AG08396 (cell line): Measurements from ENCODE around the gene FBRS.

Source experiments
- DNase-seq: peaks from one replicate; pipeline ENCODE4 v3.0.0; 2012; ENCODE audit warnings: low spot score, mixed read lengths

FBRS gene

DNA sequence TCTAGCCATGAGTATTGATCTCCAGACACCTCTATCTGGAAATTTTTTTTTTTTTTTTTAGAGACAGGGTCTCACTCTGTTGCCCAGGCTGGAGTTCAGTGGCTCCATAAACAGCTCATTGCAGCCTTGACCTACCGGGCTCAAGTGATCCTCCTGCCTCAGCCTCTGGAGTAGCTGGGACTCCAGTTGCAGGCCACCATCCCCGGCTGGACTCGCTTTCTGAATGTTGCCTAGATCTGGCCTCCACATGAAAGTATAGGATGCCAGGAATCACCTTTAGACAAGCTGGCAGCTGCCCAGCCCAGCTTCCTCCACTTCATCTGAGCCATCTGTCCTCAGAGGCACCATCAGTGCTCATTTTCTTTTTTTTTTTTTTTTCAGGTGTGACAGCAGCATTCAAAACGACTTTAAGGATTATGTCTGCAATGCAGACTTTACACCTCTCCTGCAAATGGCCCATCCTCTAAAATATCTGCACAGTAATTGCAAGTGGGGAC is 13.8 kb upstream of the FBRS start:
- no peak for DNase-seq

DNA sequence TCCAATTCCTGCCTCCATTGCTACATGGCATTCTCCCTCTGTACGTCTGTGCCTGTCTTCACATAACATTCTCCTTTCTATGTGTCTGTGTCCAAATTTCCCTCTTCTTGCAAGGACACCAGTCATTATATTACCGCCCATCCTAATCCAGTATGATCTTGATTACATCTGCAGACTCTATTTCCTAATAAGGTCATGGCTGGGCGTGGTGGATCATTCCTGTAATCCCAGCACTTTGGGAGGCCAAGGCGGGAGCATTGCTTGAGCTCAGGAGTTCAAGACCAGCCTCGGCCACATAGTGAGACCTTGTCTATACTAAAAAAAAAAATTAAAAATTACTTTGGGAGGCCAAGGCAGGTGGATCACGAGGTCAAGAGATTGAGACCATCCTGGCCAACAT is 12.5 kb upstream of the FBRS start:
- no peak for DNase-seq

DNA sequence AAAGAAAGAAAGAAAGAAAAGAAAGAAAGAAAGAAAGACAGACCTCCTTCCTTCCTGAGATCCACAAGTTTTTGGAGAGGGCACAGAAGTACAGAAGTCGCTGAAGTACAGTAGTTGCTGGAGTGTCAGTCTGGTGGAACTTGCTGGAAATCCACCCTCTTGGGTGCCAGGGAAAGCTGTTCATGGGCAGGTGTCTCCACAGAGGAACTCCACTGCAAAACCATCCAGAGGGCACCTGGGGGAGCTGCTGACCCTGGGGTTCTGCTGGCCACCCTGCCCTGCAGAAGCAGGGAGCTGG is 11.0 kb upstream of the FBRS start:
- no peak for DNase-seq

DNA sequence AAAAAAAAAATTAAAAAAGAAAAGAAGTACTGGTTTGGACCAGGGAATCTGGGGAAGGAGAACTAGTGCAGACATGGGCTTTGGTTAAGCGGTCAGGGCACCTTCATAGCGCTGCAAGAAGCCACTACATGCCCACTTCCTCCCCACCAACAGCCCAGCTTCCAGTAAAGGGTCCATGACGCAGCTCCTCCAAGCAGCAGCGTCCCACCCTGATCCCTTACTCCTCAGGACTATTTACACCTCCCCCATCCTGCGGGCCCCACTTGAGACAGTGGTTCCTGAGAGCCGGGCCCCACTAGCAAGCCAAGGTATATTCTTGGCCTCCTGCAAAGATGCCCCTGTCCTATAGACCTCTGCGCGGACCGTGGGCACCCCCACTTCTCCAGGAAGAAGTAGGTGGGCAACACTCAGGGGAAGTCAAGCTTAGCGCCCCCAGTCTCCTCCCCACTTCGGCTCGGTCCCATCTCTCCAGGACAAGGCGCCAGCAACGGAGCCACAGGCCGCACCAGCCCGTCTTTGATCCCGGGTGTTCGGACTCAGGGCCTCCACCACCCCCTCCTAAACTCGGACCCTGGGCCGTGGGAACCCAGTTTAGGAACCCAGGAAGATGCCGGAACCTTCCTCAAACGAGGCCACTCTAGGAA is 8.4 kb upstream of the FBRS start:
- no peak for DNase-seq

DNA sequence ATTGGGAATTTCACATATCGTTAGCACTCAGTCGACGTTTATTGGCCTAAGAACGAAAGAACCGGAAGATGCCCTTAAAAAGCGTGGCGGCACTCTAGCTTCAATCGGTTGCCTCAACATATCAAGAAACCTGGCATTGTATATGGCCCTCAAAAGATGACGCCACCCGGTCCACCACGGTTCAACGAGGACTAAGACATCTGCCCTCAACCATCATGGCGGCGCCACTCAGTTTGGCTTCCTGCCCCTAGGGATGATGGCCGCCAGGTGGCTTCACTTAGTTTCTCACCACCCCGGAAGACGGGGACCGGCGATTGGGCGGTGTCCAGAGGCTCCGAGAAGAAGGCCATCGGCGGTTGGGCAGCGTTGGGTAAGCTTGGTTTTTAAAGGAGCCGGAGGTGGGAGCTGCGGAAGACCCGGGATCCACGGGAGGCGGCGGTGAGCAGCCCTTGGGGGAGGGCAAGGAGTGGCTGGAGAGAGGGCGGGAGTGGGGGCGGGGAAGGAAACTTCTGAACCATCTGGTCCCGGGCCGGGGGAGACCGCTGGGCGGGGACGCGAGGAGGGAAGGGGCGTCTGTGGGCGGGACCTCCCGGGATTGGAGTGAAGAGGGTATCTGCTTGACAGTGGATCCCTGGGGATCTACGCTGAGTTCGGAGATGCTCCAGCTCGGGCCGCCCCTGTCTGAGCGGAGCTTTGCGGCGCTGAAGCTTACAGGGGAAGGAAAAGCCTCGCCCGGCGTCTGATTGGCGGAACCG is 7.7 kb upstream of the FBRS start, which contains the start of gene PRR14:
PRR14 (plus strand) TSS at position 592 of the 755 bp plus-strand sequence. CDS start 686 bp downstream, outside the sequence.
- DNase-seq, result peak; percentile 95

DNA sequence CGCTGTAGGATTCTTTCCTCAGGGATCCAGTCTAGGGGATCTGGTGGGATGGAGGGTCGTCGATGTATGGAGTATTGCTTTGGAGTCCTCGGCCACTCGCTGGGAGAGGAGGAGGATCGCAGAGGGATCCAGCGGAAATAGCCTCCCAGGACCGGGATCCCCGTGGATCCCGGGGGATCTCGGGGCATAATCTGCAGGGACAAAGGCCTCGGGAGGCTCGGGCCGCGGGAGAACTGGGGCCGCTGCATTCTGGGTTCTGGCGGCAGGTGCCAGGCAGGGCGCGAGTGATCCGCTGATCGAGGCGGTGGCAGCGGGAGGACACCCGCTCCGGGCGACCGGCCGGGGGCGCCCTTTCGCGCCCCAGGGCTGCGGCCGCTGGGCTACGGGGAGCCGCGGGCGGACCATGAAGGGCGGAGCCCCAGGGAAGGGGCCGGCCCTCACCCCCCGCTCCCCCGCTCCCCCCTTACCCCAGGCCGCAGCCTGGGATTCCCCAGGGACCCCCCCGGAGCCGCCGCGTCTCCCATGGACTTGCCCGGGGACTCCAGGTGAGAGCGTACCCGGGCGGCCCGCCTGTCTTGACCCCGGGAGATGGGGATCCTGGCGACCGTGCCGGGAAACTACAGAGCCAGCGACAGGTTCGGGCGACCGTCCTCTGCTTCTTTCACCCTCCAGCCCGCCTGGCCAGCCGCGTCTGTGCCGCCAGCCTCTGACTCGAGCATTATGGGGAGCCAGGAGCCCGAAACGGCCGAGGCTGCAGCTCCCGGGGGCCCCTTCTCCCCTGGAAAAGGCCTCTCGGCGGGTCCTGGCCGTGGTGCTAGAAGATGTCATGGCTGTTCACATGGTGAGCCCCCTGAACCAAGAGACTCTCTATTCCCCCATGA is 6.9 kb upstream of the FBRS start:
- DNase-seq, result peak; percentile 87

DNA sequence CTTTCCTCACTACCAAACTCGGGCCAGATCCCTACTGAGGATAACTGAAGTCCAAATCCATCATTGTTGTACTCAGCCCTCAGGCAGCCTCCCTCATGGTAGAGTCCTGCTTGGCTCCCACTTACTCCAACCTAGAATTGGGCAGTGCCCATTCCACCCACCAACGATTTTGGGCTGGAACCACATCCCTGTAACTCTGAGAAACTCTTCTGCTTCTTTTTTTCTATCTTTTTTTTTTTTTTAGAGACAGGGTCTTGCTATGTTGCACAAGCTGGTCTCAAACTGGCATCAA is 6.3 kb upstream of the FBRS start:
- no peak for DNase-seq

DNA sequence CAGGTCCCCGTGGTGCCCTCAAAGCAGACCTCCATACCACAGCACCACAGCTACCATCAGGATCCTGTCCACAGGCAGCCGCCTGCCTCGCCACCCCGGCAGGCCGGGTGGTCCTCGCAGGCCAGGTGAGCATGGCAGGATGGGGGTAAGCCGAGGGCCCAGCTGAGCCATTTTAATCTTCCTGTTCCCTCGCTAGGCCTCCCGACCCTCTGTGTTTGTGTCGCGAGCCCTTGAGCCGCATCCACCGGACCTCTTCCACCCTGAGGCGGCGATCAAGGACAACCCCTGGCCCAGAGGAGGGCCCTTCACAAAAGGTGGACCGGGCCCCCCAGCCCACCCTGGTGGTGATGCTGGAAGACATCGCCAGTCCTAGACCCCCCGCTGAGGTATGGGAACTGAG is 5.5 kb upstream of the FBRS start:
- no peak for DNase-seq

DNA sequence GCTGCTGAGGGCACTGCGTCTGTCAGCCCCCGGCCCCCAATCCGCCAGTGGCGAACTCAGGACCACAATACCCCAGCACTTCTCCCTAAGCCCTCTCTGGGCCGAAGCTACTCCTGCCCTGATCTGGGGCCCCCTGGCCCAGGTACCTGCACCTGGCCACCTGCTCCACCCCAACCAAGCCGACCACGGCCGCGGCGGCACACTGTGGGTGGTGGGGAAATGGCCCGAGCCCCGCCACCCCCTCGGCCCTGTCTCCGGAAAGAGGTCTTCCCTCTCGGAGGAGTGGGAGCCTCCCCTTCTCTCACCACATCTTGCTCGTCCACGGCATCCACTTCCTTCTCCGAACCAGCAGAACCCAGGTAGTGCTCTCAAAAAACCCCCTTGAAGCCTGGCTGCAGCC is 3.4 kb upstream of the FBRS start:
- DNase-seq, result no peak

DNA sequence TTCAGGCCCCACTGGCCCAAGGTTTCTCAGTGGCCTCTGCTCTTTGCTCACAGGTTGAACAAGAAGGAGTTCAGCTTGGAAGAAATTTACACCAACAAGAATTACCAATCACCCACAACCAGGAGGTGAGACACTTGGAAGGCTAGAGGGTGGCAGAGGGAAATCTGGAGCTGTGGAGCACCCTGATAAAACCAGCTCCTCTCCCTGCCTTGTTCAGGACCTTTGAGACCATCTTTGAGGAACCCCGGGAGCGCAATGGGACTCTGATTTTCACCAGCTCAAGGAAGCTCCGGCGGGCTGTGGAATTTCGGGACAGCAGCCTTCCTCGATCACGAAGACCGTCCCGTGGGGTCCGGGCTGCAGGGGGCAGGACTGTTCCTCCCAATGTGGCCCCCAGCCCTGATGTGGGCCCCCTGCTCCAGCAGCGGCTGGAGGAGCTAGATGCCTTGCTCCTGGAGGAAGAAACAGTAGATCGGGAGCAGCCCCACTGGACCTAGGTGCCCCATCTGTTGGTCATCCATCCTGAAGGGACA is 2.4 kb upstream of the FBRS start:
- DNase-seq, result no peak

DNA sequence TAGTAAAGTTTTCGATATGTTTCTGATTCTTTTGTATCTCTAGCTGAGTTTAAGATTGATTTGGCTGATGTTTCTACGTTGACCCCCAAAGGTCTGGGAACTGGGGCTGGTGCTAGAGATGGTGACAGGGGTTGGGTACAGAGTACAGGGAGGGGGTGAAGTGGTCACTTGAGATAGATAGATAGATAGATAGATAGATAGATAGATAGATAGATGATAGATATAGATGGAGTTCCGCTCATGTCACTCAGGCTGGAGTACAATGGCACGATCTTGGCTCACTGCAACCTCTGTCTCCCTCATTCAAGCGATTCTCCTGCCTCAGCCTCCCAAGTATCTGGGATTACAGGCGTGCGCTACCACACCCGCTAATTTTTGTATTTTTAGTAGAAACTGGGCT is 1.8 kb upstream of the FBRS start:
- DNase-seq, result no peak

DNA sequence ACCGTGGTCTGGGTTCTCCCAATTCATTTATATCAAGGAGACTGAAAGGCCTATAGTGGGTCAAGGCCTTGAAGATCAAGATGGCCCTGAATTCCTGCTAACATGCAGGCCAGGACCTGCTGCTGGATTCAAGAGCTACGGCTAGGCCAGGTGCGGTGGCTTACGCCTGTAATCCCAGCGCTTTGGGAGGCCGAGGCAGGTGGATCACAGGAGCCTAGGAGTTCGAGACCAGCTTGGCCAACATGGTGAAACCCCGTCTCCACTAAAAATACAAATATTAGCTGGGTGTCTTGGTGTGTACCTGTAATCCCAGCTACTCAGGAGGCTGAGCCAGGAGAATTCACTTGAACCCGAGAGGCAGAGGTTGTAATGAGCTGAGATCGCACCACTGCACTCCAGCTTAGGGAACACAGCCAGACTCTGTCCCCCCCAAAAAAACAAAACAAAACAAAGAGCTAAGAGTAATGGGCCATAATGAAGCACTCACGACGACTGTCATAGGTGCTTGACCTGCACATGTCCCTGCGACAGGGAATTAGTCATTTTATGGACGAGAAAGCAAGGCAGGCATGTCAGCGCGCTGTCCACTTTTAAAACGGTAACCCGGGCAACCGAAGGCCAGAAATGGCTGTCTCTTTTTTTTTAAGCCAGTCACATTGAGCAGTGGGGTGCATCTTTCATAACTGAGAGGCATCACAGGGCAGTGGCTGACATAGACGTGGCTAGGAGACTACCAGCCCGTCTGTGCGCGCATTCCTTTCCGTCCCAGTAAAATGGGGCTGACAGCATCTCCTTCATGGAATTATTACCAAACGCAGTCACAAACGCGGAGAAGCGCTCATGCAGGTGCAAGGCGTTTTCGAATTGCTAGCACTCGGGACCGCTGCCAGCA is 1.0 kb upstream of the FBRS start:
- no peak for DNase-seq

DNA sequence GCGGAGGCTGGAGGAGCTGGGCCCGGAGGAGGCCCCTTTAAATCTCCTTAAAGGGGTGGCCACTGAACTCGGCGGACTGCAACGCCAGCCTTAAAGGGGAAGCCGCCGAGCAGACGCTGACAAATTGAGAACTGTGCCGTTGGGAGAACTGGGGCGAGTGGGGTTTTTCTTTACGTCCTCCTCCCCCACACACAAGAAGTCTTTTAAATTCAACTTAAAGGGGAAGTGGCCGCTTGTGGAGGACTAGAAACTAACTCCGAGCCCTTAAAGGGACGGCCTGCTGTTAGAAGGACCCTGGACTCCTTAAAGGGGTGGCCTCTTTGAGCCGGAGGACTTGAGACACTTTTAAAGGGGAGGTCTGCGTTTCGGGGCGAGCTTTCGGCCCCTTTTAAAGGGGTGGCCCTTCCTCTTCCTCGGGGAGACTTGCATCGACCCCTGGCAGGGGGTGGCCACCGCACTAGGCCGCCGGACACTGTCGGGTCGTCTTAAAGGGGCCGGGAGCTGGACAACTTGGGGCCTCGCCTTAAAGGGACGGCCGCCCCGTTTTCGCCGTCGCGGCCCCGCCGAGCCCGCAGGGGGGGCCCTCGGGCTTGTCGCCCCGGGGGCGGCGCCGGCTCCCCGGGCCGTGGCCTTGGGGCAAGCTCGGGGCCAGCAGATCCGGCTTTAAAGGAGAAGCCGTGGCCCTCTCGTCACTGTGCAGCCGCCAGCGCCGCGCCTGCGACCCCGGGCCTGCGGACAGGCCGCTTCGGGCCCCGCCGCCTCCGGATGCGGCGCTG is 688 bp downstream of the FBRS start:
- DNase-seq, result peak; percentile 91

DNA sequence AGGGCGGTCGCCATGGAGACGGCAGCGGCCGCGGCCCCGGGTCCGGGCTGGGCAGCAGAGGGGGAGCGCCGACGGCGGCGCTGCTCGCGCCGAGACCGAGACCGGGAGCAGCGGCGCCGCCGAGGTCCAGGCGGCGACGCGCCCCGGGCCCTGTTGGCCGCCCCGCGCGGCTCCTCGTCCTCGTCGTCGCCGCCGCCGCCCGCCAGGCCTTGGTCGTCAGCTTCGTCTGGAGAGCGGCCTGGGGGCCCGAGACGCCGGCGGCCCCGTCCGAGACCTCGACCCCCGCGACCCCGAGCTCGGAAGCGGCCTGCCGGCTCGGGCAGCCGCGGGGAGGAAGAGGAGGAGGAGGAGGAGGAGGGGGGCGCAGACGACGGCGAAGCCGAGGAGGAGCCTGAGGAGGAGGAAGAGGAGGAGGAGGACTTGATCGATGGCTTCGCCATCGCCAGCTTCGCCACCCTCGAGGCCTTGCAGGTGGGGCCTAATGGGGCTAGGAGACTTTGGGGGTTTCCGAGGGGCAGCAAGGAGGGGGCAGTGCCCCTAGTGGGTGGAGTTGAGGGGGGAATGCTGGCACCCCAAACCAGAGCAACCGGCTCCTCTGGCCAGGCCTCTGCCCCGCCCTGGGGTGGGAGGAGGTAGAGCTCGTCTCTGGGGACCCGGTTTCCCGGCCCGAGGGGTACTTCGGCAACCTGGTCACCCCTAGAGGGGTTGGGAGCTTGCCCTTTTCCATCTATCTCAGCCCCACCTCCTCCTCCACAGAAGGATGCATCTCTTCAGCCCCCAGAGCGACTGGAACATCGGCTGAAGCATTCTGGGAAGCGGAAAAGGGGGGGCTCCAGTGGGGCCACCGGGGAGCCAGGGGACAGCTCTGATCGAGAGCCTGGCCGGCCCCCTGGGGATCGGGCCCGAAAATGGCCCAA is 1.5 kb downstream of the FBRS start:
- DNase-seq, result no peak

DNA sequence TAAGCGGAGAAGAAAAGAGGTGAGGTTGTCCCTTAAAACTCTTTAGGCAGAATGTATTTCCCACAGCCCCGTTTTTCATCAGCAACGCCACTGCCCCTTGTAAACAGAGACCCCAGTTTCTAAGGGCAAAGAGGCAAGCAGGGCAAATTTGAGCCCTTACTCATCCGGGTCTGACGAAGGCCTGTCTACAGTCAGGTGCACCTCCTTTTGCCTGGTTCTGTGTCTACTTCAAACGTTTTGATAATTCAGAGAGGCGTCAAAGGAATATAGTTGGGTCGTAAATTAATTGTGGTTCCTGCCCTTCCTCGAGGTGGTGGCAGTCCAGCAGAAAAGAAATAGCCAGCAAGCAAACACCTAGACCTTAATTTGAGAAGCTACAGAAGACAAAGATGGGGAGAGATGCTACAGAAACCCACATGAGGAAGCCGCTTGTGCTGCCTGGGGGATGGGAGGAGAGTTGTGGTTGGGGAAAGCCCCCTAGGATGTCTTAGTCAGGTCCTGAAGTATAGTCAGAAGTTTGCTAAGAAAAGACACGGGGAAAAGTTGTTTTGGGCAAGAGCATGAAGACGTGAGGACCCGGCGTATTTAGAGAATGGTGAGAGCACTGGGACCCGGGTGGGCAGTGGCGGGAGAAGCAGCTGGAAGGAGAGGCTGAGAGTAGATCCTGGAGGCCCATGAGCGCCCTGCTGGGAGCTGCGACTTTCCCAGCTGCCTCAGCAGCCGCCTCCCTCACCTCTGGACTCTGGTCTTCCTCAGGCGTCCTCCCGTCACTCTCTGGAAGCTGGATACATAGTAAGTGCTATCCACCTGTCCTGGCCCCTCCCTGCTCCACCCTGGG is 2.4 kb downstream of the FBRS start:
- DNase-seq, result no peak

DNA sequence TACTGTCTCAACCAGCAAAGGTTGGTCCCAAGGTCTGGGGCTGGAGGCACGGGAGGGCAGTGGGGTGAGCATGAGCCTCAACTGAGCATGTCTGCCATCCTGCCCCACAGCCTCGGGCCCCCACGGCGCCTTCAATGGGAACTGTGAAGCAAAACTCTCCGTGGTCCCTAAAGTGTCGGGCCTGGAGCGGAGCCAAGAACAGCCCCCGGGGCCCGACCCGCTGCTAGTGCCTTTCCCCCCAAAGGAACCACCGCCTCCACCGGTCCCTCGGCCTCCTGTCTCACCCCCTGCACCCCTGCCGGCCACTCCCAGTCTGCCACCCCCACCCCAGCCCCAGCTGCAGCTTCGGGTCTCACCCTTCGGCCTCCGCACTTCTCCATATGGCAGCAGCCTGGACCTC is 4.2 kb downstream of the FBRS start:
- no peak for DNase-seq

DNA sequence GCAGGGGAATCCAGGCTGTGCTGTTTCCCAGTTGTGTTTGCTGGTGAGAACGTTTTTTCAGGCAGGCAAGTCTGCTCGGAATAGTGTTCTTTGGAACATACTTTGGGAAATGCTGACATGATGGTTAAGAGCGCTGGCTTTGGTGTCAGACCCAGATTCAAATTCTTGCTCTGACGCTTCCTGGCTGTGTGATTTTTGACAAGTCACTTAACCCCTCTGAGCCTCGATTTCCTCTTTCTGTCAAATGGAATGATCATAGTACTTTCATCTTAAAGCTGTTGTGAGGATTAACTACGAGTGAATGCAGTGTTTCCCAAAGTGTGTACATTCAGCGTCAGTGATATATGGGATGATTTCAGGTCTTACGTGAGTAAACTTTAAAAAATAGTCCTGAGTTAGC is 4.8 kb downstream of the FBRS start:
- no peak for DNase-seq

DNA sequence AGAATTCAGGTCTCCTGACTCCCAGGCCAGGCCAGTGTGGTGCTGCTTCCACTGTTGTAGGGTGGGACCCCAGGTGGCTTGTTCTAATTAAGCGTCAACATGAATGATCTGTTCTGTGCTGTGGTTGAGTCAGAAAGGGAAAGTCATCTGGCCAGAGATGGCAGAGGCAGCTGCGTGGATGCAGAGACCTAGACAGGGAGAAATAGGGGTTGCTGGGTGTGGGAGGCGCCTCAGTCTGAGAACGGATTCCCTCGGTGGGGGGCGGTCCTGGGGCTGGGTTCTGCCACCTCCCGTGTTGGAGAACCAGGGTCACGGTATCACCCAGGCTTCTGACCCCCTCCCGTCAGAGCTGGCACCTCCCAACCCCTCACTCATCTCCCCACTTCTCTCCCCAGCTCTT is 5.6 kb downstream of the FBRS start:
- DNase-seq, result no peak

DNA sequence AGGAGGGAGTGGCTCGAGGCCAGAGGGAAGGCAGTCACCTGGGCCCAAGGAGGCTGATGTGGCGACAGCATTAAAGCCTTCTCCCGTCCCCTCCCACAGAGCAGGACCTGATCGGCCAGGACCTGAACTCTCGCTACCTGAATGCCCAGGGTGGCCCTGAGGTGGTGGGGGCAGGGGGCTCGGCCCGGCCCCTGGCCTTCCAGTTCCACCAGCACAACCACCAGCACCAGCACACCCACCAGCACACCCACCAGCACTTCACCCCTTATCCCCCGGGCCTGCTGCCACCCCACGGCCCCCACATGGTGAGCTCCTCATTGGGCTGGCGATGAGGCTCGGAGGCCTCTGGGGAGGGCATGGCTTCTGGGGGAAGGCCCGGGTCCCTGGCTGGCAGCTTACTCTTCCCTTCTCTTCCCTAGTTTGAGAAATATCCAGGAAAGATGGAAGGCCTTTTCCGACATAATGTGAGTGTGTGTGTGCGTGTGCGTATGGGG is 6.4 kb downstream of the FBRS start:
- no peak for DNase-seq
